Gastroesophageal sphincter (tissue), 4 donors: ENCODE data around the gene ATP5IF1. TPM values are rescaled to one million over a fixed set of nuclear protein-coding genes. Genes with fewer than 3 reads are reported as not detected.
A peak's percentile ranks its signal among the peaks of the same experiment; 100 is the strongest.

Experiments
- ATAC-seq: fragments of 150-250 bp; one replicate; pipeline ENCODE4 v1.9.1; 2016; ENCODE audit warnings: mild to moderate bottlenecking, moderate library complexity
- H3K27ac ChIP-seq, 4 donors: fragments of 200-600 bp; sonication (generic) in 3 of 4; 1 replicate in 3 of 4; 2 replicates in 1 of 4; pipeline ENCODE4 v1.5.1; 2016 to 2019
- H3K27me3 ChIP-seq: fragments of 200-600 bp; sonication (generic); one replicate; pipeline ENCODE4 v1.5.1; 2019
- H3K36me3 ChIP-seq, 2 donors: fragments of 200-600 bp; sonication (generic); one replicate each; pipeline ENCODE4 v1.5.1; 2019; ENCODE audit warnings: control low read depth in 1 of 2
- H3K4me1 ChIP-seq, 3 donors: fragments of 200-600 bp; sonication (generic); 1 replicate in 2 of 3; 2 replicates in 1 of 3; pipeline ENCODE4 v1.5.1; 2016 to 2019; ENCODE audit warnings: control low read depth in 2 of 3
- H3K4me3 ChIP-seq, 2 donors: fragments of 200-600 bp; sonication (generic); one replicate each; pipeline ENCODE4 v1.5.1; 2019; ENCODE audit warnings: mild to moderate bottlenecking in 1 of 2, moderate library complexity in 1 of 2
- H3K9me3 ChIP-seq, 3 donors: fragments of 200-600 bp; sonication (generic); one replicate each; pipeline ENCODE4 v1.5.1; 2017 to 2019; ENCODE audit warnings: control low read depth in 2 of 3
- EP300 ChIP-seq: sonication (generic); formaldehyde crosslinking; IDR thresholded peaks from one replicate; pipeline ENCODE4 v1.6.1; 2017; ENCODE audit warnings: antibody characterized with exemption, mild to moderate bottlenecking
- POLR2A ChIP-seq, 2 donors: fragments of 450-650 bp; IDR thresholded peaks; one replicate each; pipeline ENCODE4 v1.6.1; 2017; ENCODE audit warnings: antibody characterized with exemption in 2 of 2, mild to moderate bottlenecking in 2 of 2, moderate library complexity in 1 of 2
- POLR2AphosphoS5 ChIP-seq: sonication (generic); formaldehyde crosslinking; IDR thresholded peaks from one replicate; pipeline ENCODE4 v1.6.1; 2017; ENCODE audit warnings: antibody characterized with exemption
- WGBS, 2 donors: methylation state at CpG; one replicate each; pipeline ENCODE4 v1.1.5; 2018; ENCODE audit warnings: low coverage in 1 of 2; 5-methylcytosine and 5-hydroxymethylcytosine counted together
- total RNA-seq, 4 donors: library from RNA; depleted of rRNA; stranded (reverse); fragments of >200 nt; gene quantifications; one replicate each; pipeline ENCODE4 v1.1.0, GENCODE V29; 2016
- TF ChIP-seq, protein P1 (sequence below), 4 experiments: fragments of 200-600 bp in 2 of 4; fragments of 450-650 bp in 2 of 4; sonication (generic) in 1 of 4; IDR thresholded peaks; one replicate each; pipeline ENCODE4 v1.5.1; 2017 to 2019; ENCODE audit warnings: antibody characterized with exemption in 4 of 4, mild to moderate bottlenecking in 2 of 4, moderate library complexity in 2 of 4

The ATP5IF1 gene
- total RNA-seq, 4 donors from 2014 or later = 125 to 266 (median 157) TPM

DNA sequence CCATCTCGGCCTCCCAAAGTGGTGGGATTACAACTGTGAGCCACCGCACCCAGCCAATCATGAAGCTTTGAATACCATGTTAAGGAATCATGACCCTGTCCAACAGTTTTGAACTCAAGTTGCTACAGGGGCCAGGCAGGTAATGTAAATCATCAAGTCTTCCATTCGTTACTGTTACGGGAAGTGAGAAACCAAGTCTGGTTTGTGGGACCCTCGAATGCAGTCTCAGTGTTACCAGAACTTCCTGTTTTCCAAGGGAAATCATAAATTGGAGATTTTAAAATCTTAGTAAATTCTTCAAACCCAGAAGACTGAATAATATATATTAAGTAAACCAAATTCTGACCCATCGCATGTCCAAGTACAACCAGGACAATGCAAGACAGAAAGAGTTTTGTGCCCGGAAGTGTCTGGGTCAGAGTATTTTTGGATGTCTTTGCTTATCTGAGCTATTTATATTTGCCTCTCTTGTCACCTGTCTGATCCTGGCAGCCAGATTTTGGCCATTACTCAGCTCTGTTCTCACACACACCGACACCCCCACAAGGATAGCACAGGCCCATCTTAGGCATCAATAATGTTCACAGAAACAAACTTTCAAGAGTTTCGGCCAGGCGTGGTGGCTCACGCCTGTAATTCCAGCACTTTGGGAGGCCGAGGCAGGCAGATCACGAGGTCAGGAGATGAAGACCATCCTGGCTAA is 8.8 kb downstream of the ATP5IF1 start:
- 66 to 79% methylated on average over 4 to 9 of the region's 13 CpGs for WGBS, 2 donors
- Histone ChIP-seq H3K4me3 (no peak overlapping the region), H3K27ac (no peak overlapping the region), H3K36me3 (no peaks in the 10 kb centered on the region), H3K9me3 (no peaks in the 10 kb centered on the region), H3K4me1 (peaks cover 4 to 32% (median 15%) of the 10 kb centered on the region in 3 donors), H3K27me3 (no peaks in the 10 kb centered on the region)
- ATAC-seq = no peak
- TF ChIP-seq, protein P1, sequence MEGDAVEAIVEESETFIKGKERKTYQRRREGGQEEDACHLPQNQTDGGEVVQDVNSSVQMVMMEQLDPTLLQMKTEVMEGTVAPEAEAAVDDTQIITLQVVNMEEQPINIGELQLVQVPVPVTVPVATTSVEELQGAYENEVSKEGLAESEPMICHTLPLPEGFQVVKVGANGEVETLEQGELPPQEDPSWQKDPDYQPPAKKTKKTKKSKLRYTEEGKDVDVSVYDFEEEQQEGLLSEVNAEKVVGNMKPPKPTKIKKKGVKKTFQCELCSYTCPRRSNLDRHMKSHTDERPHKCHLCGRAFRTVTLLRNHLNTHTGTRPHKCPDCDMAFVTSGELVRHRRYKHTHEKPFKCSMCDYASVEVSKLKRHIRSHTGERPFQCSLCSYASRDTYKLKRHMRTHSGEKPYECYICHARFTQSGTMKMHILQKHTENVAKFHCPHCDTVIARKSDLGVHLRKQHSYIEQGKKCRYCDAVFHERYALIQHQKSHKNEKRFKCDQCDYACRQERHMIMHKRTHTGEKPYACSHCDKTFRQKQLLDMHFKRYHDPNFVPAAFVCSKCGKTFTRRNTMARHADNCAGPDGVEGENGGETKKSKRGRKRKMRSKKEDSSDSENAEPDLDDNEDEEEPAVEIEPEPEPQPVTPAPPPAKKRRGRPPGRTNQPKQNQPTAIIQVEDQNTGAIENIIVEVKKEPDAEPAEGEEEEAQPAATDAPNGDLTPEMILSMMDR (IDR thresholded peaks at IDR 0.05) = no peak
- TF ChIP-seq POLR2A (IDR thresholded peaks at IDR 0.05) (no peak), EP300 (no peak), POLR2AphosphoS5 (no peak)

DNA sequence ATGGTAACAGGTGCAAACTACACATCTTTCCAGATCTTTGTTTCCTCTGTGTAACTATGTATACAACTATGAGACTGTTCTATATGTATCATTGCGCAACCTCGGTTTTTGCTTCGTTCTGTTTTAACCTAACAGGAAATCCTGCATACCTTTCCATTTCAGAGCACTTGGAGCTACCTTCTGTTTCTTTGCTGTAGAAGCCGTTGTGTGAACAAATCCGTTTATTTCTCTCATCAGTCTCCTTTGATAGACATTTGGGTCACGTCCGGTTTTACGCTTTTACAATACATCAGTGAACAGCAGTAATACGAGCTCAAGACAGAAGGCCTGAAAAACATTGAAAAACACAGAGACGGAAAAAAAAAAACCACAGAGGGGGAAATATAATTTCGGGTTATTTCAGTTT is 10.5 kb downstream of the ATP5IF1 start:
- H3K4me1 ChIP-seq = peaks cover 4 to 34% (median 15%) of the 10 kb centered on the region in 3 donors
- WGBS, 2 donors = 12 to 13% methylated on average over 6 to 11 of the region's 11 CpGs
- H3K27me3 ChIP-seq = no peaks in the 10 kb centered on the region
- peak overlapping the region; percentile 55 to 87 (median 84) for H3K27ac ChIP-seq
- no peaks in the 10 kb centered on the region for H3K9me3 ChIP-seq
- peak overlapping the region; percentile 58 to 66 for H3K4me3 ChIP-seq
- no peaks in the 10 kb centered on the region for H3K36me3 ChIP-seq
- ATAC-seq = no peak
- TF ChIP-seq, protein P1 (IDR thresholded peaks at IDR 0.05) = no peak
- TF ChIP-seq POLR2A (IDR thresholded peaks at IDR 0.05) (no peak), POLR2AphosphoS5 (no peak), EP300 (no peak)

DNA sequence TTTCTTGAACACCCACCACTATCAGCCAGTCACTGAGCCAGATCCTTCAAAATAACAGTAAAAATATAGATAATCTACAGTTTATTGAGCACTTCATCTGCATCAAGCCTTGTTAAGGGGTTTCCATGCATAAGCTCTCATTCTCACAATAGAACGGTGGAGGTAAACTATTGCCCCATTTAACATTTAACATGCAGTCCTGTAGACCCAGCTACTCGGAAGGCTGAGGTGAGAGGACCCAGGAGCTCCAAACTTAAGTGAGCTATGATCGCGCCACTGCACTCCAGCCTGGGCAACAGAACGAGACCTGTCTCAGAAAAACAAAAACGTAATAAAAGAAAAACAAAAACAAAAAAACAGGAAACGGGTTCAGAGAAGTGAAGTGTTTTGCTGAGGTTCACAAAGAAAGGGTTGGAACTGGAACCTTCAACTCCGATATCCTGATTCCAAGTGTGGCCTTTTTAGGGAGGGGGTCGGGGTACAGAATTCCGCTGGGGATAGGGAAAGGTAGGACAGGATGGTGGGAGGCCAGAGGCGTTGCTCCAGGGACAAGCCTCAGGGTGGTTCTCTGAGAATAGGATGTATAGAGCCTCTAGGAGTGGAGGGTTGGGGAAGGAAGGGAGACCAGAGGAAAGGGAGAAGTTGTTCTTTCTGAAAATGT is 11.8 kb downstream of the ATP5IF1 start:
- TF ChIP-seq, protein P1 (IDR thresholded peaks at IDR 0.05) = no peak
- TF ChIP-seq POLR2AphosphoS5 = no peak
- Histone ChIP-seq H3K27me3 (no peaks in the 10 kb centered on the region), H3K4me1 (peaks cover 4 to 34% (median 15%) of the 10 kb centered on the region in 3 donors), H3K27ac (peak overlapping the region; percentile 74 to 87 (median 84)), H3K4me3 (peak overlapping the region; percentile 17 to 58), H3K36me3 (no peaks in the 10 kb centered on the region), H3K9me3 (no peaks in the 10 kb centered on the region)
- WGBS, 2 donors = 47 to 61% methylated on average over 6 to 11 of the region's 11 CpGs
- no peak for ATAC-seq

DNA sequence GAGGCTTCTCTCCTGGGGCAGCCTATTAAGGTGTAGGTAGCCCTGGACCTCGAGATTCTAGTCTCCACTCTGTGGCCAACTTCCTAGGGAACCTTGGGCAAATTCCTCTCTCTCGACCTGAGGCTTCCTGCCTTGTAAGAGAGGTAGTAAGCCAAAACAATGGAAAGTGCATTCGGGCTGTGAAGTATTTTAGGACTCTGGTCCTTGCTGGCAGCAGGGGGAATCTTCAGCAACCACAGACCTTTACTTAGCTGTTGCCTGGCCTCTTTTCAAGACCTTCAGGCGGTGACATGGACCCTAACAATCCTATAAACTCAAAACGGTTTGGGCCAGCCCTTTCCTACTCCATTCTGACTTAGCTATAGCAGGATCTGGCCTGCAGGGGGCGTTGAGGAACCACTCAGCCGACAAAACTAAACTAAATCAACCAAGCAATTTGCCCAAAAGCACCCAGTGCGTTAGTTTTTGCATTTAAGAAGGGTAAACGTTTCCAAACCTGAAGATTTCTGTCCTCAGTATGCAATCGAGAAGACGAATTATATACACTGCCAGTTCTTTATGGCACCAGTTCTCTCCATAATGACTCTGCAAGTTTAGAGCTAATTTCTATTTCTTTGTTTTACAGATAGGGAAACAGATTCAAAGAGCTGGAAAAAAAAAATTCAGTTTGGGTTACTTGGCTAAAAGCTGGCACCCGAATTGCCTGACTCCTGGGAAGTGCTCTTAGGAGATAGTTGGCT is 12.5 kb downstream of the ATP5IF1 start:
- no peak for ATAC-seq
- TF ChIP-seq EP300 = no peak
- TF ChIP-seq POLR2AphosphoS5 = peak; percentile 6
- TF ChIP-seq, protein P1 (IDR thresholded peaks at IDR 0.05) = peak; percentile 81 to 93 (median 88)
- Histone ChIP-seq H3K9me3 (no peaks in the 10 kb centered on the region), H3K4me3 (no peak overlapping the region), H3K36me3 (no peaks in the 10 kb centered on the region), H3K27ac (peak overlapping the region; percentile 74 to 87 (median 84)), H3K27me3 (no peaks in the 10 kb centered on the region), H3K4me1 (peaks cover 4 to 34% (median 15%) of the 10 kb centered on the region in 3 donors)
- WGBS, 2 donors = 2% methylated on average over 6 to 8 of the region's 12 CpGs
